HG02943 (cell line): ENCODE data around the gene ATP8B4.

ENCODE experiments used
- ATAC-seq: cut with Tn5 transposase; IDR thresholded peaks from one replicate; pipeline ENCODE4 v1.9.1; 2021; ENCODE audit warnings: mild to moderate bottlenecking, low read depth, moderate library complexity; ENCODE audit not compliant: unreplicated experiment

The ATP8B4 gene

GRCh38 chr15:50065279-50065678 is 53.8 kb downstream of the ATP8B4 start:
- ATAC-seq = no peak

- ATAC-seq = no peak
These were observed 54.4 kb downstream of the ATP8B4 start for GRCh38 chr15:50064673-50065072.

- ATAC-seq = no peak
These were observed 55.8 kb downstream of the ATP8B4 start for GRCh38 chr15:50063226-50063625.

GRCh38 chr15:50061503-50061902 is 57.5 kb downstream of the ATP8B4 start:
- ATAC-seq = no peak

GRCh38 chr15:50059883-50060282 is 59.1 kb downstream of the ATP8B4 start:
- no peak for ATAC-seq

- ATAC-seq = no peak
These were observed 59.7 kb downstream of the ATP8B4 start for GRCh38 chr15:50059203-50059772.

- ATAC-seq = no peak
These were observed 61.0 kb downstream of the ATP8B4 start for GRCh38 chr15:50057905-50058639.

GRCh38 chr15:50057196-50057595 is 61.8 kb downstream of the ATP8B4 start:
- ATAC-seq = no peak

- ATAC-seq = no peak
These were observed 63.3 kb downstream of the ATP8B4 start for GRCh38 chr15:50055750-50056157.

GRCh38 chr15:50055332-50055731 is 63.7 kb downstream of the ATP8B4 start:
- no peak for ATAC-seq

- no peak for ATAC-seq
These were observed 65.8 kb downstream of the ATP8B4 start for GRCh38 chr15:50053055-50053856.

- ATAC-seq = no peak
These were observed 67.1 kb downstream of the ATP8B4 start for GRCh38 chr15:50051811-50052419.

GRCh38 chr15:50050986-50051743 is 67.9 kb downstream of the ATP8B4 start:
- no peak for ATAC-seq

- no peak for ATAC-seq
These were observed 69.2 kb downstream of the ATP8B4 start for GRCh38 chr15:50049871-50050270.

- no peak for ATAC-seq
These were observed 72.2 kb downstream of the ATP8B4 start for GRCh38 chr15:50046867-50047266.

- no peak for ATAC-seq
These were observed 72.9 kb downstream of the ATP8B4 start for GRCh38 chr15:50046159-50046558.

GRCh38 chr15:50044904-50045303 is 74.1 kb downstream of the ATP8B4 start:
- no peak for ATAC-seq

GRCh38 chr15:50044406-50044805 is 74.6 kb downstream of the ATP8B4 start:
- no peak for ATAC-seq

GRCh38 chr15:50042775-50043174 is 76.3 kb downstream of the ATP8B4 start:
- no peak for ATAC-seq

GRCh38 chr15:50030456-50030855 is 88.6 kb downstream of the ATP8B4 start:
- no peak for ATAC-seq
